ENCODE data around the gene PTPN5.

Gene PTPN5

GRCh38 chr11:18720091-18720807 lies 71.3 kb downstream of the PTPN5 start:
- no peak for TF ChIP-seq ARNT (IDR thresholded peaks at IDR 0.05)
- TF ChIP-seq SUZ12 (IDR thresholded peaks at IDR 0.05) = no peak
- no peak for TF ChIP-seq LEF1 (IDR thresholded peaks at IDR 0.05; ENCODE audit: borderline replicate concordance)
- TF ChIP-seq NFRKB (IDR thresholded peaks at IDR 0.05) = no peak
- TF ChIP-seq, protein P1, sequence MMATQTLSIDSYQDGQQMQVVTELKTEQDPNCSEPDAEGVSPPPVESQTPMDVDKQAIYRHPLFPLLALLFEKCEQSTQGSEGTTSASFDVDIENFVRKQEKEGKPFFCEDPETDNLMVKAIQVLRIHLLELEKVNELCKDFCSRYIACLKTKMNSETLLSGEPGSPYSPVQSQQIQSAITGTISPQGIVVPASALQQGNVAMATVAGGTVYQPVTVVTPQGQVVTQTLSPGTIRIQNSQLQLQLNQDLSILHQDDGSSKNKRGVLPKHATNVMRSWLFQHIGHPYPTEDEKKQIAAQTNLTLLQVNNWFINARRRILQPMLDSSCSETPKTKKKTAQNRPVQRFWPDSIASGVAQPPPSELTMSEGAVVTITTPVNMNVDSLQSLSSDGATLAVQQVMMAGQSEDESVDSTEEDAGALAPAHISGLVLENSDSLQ (IDR thresholded peaks at IDR 0.05) = no peak
- no peak for TF ChIP-seq ZNF384 (IDR thresholded peaks at IDR 0.05)
- TF ChIP-seq FOXK2 (IDR thresholded peaks at IDR 0.05) = no peak
- ChIA-PET POLR2A (interaction anchor here (0.7 to 2.6 kb wide), 4 partner anchors 16 to 325 kb away, joined by 3 to 14 read pairs (median 5); partner anchors contain the start of genes TMEM86A and UEVLD), CTCF (interaction anchor here (0.8 to 1.6 kb wide), 2 partner anchors 44 to 106 kb away, joined by 3 to 5 read pairs; no protein-coding TSS in a partner anchor)
- no peak for DNase-seq (ENCODE audit: extremely low spot score)

DNA sequence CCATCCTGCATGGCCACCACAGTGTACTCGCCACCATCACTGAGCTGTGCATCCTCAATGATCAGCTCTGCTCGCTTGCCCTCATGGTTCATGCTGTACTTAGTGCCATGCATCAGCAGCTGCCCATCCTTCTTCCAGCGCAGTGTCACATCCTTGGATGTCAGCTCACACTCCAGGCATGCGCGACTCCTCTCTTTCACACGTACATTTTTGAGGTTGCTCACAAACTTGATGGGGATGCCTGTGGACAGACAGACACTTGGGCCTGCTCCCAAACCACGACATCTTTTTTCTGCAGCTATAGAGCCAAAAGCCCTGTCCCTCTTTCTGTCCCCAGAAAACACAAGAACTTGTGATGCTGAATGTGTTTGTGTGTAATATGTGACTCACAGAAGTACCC lies 76.1 kb downstream of the PTPN5 start:
- CTCF ChIA-PET = no interaction called here

DNA sequence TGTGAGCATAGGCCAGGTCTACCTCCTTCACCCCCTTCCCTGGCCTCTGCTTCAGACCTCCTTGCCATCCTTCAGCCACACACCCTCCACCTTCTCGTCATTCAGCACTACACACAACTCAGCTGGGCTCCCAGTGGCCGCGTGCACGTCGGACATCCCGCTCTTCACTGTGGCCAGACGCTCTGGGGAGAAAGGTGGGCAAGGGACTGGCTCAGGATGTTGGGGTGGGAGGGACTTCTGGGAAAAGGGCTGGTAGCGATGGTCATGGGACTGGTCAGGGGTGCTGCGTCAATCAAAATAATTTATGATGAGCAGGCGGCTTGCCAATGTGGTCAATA lies 77.2 kb downstream of the PTPN5 start:
- DNase-seq (ENCODE audit: extremely low spot score) = no peak
- CTCF ChIA-PET = no interaction called here
- POLR2A ChIA-PET = no interaction called here
- no peak for TF ChIP-seq HDGF (IDR thresholded peaks at IDR 0.05; ENCODE audit: borderline replicate concordance)
- TF ChIP-seq, protein P1 (IDR thresholded peaks at IDR 0.05) = 0 out of 2 replicates have a peak, but pooled peaks have one; percentile 9

More for the DNA sequence above, 76.1 kb downstream of the PTPN5 start:
- TF ChIP-seq FOXA1 (IDR thresholded peaks at IDR 0.05) (no peak), NFRKB (IDR thresholded peaks at IDR 0.05) (no peak), FOXK2 (IDR thresholded peaks at IDR 0.05) (no peak), ELF4 (IDR thresholded peaks at IDR 0.05) (no peak), L3MBTL2 (conservative IDR thresholded peaks at IDR 0.05) (no peak), TARDBP (IDR thresholded peaks at IDR 0.05) (no peak), ZNF384 (IDR thresholded peaks at IDR 0.05) (no peak), BHLHE40 (IDR thresholded peaks at IDR 0.05; ENCODE audit: borderline replicate concordance) (no peak), SUZ12 (IDR thresholded peaks at IDR 0.05) (no peak), CTBP1 (IDR thresholded peaks at IDR 0.05; ENCODE audit: borderline replicate concordance) (no peak), SP1 (IDR thresholded peaks at IDR 0.05) (no peak), LEF1 (IDR thresholded peaks at IDR 0.05; ENCODE audit: borderline replicate concordance) (no peak), HDGF (IDR thresholded peaks at IDR 0.05; ENCODE audit: borderline replicate concordance) (no peak), FOXM1 (IDR thresholded peaks at IDR 0.05; ENCODE audit: borderline replicate concordance) (no peak), ARNT (IDR thresholded peaks at IDR 0.05) (no peak)
- TF ChIP-seq, protein P1 (IDR thresholded peaks at IDR 0.05) = no peak
- no peak for DNase-seq (ENCODE audit: extremely low spot score)
- POLR2A ChIA-PET = no interaction called here

DNA sequence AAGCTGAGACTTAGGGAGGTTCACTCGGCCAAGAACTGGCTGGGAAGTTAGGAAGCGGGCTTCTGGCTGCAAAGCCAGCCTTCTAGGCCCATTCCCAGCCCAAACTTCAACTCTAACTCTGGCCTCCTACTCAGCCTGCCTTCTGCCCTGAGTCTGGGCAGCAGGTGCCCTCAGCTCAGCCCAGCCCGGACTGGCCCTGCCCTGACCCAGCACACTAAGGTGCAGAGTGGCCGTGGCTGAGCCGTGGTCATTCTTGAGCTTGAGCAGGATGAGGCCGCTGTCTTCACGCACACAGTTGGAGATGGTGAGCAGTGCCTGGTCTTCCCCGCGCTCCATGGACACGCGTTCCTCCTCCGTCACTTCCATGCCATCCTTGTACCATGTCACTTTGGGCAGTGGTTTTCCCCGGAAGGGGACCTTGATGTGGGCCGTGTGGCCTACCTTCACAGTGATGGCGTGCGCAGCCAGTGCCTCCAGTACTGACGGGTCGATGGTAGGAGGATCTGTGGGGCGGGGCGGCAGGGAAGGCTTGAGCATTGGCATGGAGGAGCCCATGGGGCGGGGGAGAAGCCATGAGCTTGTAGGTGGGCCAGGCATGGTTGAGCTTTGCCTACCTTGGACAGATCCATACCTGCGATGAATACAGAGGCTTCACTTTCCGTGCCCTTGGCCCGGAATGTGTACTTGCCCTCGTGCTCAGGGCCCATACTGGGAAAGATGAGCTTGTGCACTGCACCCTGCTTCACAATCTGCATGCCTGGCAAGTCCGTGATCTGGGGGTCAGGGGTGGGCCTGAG lies 77.8 kb downstream of the PTPN5 start:
- DNase-seq (ENCODE audit: extremely low spot score) = no peak
- ChIA-PET CTCF (no interaction called here), POLR2A (no interaction called here)
- TF ChIP-seq TARDBP (IDR thresholded peaks at IDR 0.05) (no peak), FOXK2 (IDR thresholded peaks at IDR 0.05) (no peak)

GRCh38 chr11:18710545-18710944 lies 81.1 kb downstream of the PTPN5 start:
- TF ChIP-seq FOXK2 (IDR thresholded peaks at IDR 0.05) = no peak
- no peak for DNase-seq (ENCODE audit: extremely low spot score)
- ChIA-PET POLR2A (no interaction called here), CTCF (no interaction called here)

DNA sequence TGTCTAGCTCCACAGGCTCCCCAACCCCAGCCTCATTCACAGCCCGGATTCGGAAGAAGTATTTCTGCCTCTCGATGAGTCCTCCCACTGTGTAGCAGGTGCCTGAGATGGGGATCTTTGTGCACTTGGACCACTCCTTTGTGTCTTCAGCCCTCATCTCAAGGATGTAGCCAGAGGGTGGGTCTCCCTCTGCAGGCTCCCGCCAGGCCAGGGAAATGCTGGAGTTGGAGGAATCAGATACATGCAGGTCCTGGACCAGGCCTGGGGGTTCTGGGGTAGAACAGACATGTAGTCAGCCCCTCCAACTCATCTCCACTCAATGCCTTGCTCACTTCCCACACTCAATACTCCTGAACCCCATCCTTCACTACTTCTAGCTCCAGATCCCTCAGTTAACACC lies 82.2 kb downstream of the PTPN5 start:
- TF ChIP-seq FOXA1 (IDR thresholded peaks at IDR 0.05) = no peak
- TF ChIP-seq SUZ12 (IDR thresholded peaks at IDR 0.05) = no peak
- TF ChIP-seq ARNT (IDR thresholded peaks at IDR 0.05) = no peak
- TF ChIP-seq, protein P1 (IDR thresholded peaks at IDR 0.05) = no peak
- TF ChIP-seq CTBP1 (IDR thresholded peaks at IDR 0.05; ENCODE audit: borderline replicate concordance) = no peak
- no peak for TF ChIP-seq ELF4 (IDR thresholded peaks at IDR 0.05)
- TF ChIP-seq HDGF (IDR thresholded peaks at IDR 0.05; ENCODE audit: borderline replicate concordance) = no peak
- no peak for TF ChIP-seq LEF1 (IDR thresholded peaks at IDR 0.05; ENCODE audit: borderline replicate concordance)
- TF ChIP-seq TARDBP (IDR thresholded peaks at IDR 0.05) = no peak
- no peak for TF ChIP-seq NFRKB (IDR thresholded peaks at IDR 0.05)
- no peak for TF ChIP-seq FOXK2 (IDR thresholded peaks at IDR 0.05)
- no peak for TF ChIP-seq FOXM1 (IDR thresholded peaks at IDR 0.05; ENCODE audit: borderline replicate concordance)
- no peak for TF ChIP-seq ZNF384 (IDR thresholded peaks at IDR 0.05)
- TF ChIP-seq BHLHE40 (IDR thresholded peaks at IDR 0.05; ENCODE audit: borderline replicate concordance) = no peak
- TF ChIP-seq L3MBTL2 (conservative IDR thresholded peaks at IDR 0.05) = no peak
- ChIA-PET POLR2A (no interaction called here), CTCF (no interaction called here)
- DNase-seq (ENCODE audit: extremely low spot score) = no peak

Measured in HEK293T (cell line).